NCI-H510A treated with DMSO at 0.1 percent for 48 hours (cell line): ENCODE results near the gene HBD.
"Not testable (repeated sequence)": the region's sequence is repeated elsewhere in the genome, so short reads cannot be mapped to it uniquely, and the experiment has no call there.

Experiments
- DNase-seq: peaks from one replicate; lab custom pipeline; 2025; lab: John Stamatoyannopoulos, UW

The HBD gene

DNA sequence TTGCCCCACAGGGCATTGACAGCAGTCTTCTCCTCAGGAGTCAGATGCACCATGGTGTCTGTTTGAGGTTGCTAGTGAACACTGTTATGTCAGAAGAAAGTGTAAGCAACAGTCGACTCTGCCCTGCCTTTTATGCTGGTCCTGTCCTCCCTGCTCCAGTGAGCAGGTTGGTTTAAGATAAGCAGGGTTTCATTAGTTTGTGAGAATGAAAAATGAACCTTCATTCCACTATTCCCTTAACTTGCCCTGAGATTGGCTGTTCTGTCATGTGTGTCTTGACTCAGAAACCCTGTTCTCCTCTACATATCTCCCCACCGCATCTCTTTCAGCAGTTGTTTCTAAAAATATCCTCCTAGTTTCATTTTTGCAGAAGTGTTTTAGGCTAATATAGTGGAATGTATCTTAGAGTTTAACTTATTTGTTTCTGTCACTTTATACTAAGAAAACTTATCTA, at the start of gene HBD:
TSS of gene HBD (minus strand) at position 103 of the 454 bp plus-strand sequence. CDS start at position 53, 50 bp downstream.
- no peak for DNase-seq

DNA sequence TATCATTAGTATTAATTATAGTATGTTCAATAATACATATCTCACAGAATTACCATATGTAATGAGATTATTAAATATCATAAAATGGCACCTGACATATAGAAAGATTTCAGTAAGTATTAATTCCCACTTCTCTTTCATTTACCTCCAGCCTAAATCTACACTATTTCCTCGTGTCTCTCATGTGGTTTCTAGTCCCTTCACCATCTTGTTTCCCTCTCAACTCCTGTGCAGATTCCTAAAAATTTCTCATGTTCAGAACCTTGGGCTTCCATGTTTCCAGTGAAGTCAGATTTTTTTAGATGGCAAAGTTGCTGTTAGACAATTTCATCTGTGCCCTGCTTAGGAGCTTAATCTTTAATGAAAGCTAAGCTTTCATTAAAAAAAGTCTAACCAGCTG, 49.6 kb upstream of the HBD start:
- no peak for DNase-seq

DNA sequence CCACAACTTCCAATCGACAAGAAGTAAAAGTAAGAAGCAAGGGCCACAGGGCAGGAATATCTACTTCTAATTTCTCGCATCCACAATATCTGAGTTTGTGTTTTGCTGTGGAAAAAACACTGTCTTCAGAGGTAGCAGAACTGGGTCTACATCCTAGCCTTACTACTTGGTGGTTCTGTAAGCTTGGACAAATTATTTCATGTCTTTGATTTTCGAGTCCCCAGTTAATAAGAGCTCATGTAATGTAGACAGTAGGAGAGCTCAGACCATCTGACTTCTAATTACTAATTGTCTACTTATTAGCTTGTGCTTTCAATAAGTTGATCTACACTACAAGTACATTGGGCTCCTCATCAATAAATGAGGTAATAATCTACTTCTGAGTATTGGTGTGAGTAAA, 48.8 kb upstream of the HBD start:
- DNase-seq, result no peak

DNA sequence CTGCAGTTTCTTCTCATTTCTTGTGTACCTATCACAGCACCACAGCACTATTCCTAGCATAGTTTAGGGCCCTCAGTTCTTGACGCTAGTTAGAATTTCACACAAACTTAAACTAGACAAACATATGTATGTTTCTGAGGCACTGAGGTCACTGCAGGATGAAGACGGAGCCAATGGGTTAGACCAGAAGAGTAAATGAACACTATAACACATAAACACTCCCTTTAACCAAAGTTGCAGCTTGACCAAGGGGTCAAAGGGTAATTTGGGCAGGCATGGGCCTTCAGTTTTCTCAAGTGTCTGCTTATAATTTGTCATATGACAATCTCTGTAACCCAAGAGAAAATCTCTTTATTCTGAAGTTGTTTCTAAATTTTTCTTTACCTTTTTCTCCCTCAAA, 48.3 kb upstream of the HBD start:
- no peak for DNase-seq

DNA sequence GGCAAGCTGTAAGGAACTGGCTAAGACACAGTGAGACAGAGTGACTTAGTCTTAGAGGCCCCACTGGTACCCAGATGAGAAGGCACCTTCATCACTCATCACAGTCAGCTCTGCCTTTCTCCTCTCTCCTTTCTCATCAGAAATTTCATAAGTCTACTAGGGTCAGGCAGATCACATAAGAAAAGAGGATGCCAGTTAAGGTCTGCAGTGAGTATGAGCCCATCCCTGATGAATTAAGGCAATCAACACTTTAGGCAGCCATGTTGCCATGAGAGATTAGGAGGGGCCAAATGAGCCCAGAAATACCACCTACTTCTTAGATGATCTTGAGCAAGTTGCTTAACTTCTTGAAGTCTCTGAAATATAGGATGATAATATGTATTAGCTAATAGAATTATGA, 47.3 kb upstream of the HBD start:
- no peak for DNase-seq

DNA sequence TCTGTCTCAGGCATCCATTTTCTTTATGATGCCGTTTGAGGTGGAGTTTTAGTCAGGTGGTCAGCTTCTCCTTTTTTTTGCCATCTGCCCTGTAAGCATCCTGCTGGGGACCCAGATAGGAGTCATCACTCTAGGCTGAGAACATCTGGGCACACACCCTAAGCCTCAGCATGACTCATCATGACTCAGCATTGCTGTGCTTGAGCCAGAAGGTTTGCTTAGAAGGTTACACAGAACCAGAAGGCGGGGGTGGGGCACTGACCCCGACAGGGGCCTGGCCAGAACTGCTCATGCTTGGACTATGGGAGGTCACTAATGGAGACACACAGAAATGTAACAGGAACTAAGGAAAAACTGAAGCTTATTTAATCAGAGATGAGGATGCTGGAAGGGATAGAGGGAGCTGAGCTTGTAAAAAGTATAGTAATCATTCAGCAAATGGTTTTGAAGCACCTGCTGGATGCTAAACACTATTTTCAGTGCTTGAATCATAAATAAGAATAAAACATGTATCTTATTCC, 46.4 kb upstream of the HBD start:
- peak; percentile 24 for DNase-seq

DNA sequence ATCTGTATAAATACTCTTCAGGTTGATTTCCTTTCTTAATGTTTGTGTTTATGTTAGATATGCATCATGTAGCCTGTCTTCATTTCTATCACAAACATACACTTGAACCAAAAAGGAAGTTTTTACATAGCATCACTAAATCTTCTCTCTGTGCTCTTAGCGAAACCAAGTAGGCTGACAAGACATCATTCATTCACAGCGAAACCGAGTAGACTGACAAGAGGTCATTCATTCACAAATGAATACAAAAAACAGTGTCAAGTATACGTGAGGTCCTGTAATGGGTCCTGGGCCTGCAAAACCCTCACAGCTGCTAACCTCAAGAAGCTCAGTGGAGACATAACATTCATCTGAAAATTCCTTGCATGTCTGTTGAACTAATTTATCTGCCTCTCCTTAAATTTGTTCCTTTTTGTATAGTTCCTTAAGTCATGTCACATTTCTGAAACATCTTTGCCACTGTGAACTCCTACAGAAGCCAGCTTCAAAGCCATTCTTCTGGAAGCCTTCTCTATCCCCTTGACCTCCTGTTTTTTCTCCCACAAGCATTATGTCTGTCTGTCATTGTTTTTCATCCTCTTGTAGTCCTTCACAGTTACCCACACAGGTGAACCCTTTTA, 45.3 kb upstream of the HBD start:
- DNase-seq, result no peak

DNA sequence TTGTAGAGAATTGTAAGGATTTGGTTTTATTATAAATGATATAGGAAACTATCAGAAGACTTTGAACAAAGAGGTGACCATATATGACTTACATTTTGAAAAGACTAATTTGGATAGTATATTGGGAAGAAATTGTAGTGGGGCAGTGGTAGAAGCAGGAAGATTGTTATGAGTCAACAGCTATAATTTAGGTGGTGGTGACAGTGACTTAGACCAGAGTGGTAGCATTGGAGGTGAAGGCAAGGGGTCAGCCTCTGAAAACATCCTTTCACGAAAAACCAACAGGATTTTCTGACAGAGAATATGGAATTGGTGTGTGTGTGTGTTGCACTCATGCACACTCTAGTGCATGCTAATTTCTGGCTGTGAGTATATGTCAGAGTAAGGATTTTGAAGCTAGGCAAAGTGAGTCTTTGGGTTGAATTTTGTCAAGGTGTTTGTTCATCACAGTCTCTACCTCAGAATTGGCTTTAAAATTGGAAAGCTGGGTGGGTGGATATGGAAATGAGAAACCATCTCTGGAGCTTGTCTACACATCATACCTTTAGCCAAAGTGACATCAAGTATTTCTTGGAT, 43.6 kb upstream of the HBD start:
- no peak for DNase-seq

DNA sequence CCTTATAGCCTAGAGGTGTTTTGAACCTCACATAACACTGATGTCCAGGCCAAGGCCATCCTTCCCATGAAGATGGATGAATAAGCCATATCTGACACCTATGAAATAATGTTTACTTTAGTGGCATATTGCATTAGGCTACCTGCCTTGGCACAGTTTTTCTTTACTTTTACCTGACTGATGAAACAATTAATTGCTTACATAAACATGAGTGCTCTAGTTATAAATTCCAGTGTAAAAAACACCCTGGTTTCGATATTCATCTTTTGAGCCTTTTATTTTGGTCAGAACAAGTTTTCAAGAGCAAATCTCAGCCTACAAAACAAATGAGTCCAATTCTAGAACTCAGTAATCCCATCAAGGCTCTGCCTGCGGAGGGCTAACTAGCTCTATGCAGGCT, 42.4 kb upstream of the HBD start:
- DNase-seq, result no peak

DNA sequence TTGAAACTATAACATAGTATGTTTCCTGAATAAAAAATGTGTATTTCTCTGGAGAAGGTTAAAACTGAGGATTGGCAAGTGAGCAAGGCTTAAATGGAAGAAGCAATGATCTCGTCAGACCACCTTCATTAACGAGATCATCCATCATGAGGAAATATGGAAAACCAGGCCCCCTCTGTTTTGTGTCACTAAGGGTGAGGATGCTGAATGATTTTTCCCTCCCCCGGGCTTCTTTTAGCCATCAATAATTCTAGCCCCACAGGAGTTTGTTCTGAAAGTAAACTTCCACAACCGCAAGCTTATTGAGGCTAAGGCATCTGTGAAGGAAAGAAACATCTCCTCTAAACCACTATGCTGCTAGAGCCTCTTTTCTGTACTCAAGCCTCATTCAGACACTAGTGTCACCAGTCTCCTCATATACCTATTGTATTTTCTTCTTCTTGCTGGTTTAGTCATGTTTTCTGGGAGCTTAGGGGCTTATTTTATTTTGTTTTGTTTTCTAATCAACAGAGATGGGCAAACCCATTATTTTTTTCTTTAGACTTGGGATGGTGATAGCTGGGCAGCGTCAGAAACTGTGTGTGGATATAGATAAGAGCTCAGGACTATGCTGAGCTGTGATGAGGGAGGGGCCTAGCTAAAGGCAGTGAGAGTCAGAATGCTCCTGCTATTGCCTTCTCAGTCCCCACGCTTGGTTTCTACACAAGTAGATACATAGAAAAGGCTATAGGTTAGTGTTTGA, 41.3 kb upstream of the HBD start:
- DNase-seq, result no peak

DNA sequence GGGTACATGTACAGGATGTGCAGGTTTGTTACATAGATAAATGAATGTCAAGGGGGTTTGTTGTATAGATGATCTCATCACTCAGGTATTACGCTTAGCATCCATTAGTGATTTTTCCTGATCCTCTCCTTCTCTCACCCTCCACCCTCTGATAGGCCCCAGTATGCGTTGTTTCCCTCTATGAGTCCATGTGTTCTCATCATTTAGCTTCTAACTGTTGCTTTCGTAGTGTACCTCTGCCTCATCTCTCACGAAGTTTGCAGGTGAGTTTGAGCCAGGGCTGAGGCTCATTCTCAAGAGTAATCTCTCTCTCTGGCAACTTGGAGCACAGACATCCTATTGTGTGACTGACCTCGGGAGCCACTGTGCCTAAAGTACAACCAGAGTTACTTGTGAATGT, 40.1 kb upstream of the HBD start:
- DNase-seq, result no peak

DNA sequence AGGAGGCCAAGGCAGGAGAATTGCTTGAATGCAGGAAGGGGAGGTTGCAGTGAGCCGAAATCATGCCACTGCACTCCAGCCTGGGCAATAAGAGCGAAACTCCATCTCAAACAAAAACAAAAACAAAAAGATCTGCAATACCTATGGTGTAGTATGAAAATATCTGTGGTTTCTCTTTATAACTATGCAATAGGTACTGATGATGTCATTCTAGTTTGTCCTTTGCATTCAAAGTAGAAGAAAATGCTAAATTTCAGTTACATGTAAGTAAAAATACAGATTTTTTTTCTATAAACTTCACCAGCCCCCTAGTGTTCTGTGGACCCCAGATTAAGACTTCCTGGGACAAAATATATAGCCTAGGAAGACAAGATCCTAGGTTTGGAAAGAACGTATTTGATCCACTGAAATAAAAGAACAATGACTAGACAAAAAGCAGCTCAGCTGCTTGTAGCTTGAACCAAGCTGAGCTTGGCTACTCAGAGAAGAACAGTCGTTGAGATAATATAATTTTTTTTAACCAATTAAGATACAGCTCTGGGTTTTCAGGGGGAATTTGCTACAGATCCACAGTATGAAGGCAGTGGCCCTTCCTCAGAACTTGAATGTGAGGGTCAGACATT, 38.2 kb upstream of the HBD start:
- DNase-seq, result no peak

DNA sequence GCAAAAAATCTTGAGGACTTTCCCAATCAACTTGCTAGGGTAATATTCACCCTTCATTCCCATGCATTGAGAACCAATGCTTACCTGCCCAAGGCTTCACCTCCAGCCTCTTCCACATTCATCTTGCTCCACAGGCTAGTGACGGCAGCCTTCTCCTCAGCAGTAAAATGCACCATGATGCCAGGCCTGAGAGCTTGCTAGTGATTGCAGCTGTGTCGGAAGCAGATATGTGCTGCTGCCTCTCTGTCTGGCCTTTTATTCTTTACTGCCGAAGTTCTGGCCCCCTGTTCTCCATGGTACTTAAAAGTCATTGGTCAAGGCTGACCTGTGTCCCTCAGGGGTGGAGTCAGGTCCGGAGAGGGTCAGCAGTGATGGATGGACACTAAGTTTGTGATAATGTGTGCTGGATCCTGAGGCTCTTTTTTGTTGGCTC, 35.4 kb upstream of the HBD start, which contains the start of gene HBE1:
TSS of gene HBE1 (minus strand) at position 231 of the 433 bp plus-strand sequence. CDS start at position 176, 55 bp downstream.
- DNase-seq, result no peak

DNA sequence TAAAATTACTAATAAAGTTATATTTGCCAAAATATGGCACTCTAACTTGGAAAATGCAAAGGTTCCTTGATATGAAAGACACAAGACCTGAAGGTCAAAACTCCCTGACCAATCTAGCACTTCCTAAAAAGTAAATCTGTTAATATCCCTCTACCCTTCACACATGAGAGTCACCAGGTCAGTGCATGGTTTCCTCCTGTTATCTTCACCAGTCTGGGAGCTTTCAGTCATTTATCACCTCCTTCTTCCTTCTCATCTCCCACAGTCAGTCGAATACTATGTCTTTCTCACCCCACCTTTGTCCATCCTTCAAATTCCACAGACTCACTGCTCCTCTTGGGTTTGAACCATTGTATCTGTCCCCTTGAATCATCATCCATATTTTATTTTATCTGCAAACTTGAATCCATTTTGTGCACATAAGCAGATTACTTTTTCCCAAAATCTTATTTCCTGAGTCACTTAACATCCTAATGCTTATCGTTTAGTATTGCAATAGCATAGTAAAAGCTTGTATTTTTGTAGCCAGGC, 32.8 kb upstream of the HBD start:
- no peak for DNase-seq

DNA sequence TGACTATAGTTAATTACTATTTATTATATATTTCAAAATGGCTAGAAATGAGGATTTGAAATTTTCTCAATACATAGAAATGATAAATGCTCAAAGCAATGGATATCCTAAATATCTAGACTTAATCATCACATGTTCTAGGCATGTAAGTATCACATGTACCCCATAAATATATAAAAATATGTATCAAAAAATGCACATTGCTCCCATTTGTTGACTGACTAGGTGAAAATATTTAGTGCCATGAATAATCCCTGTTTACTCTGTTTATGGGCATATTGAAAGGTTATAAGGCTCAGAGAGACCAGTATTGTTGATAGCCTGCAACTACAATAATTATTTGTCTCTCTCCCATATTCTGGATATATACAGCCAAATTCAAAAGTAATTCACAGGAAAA, 32.3 kb upstream of the HBD start:
- DNase-seq, result no peak

DNA sequence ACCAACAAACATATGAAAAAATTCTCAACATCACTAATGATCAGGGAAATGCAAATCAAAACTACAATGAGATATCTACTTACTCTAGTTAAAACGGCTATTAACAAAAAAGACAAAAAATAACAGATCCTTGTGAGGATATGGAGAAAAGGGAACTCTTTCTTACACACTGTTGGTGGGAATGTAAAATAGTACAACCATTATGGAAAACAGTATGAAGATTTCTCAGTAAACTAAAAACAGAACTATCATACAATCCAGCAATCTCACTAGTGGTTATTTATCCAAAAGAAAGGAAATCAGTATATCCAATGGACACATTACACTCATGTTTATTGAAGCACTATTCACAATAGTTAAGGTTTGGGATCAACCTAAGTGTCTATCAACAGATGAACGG, 31.5 kb upstream of the HBD start:
- no peak for DNase-seq

DNA sequence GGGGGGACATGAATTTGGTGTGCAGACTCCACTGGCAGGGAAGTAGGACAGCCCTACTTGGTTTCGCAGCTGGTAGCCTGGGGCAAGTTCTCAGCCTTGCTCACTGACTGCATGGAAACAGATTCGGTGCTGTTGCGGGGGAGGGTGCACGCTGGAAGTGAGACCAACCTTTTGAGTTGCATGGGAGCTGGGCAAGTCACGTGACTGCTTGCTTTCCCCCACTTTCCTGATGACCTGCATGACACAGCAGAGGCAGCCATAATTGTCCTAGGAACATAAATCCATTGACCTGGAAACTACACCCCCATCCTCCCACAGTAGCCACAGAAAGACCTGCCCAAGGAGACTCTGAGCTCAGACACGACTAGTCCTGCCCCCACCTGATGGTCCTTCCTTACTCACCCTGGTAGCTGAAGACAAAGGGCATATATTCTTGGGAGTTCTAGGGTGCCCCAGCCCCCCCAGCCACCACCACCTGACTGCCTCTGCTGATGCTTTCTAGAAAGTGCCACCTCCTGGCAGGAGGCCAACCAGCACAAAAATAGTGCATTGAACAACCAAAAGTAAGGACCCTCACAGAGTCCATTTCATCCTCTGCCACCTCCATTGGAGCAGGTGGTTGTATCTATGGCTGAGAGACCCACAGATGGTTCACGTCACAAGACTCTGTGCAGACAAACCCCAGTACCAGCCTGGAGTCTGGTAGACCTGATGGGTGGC, 24.4 kb upstream of the HBD start:
- DNase-seq, result no peak

DNA sequence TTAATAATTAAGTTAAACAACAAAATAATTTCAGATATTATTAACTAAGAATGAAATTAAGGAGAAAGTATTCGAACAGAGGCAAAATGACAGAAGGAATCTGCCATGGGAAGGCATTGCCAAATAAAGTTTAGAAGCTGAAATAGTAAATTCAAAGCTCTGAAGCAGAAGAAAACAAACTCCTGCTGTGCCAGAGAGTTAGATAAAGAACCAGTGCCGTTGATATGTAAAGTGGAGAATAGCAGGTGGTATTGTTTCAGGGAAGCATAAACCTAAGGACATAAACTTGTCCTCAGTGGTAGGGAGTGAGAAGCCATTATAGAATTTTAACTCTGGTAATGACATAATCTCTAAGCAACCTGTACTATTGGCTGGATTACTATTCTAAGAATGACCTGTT, 23.0 kb upstream of the HBD start:
- DNase-seq, result no peak

DNA sequence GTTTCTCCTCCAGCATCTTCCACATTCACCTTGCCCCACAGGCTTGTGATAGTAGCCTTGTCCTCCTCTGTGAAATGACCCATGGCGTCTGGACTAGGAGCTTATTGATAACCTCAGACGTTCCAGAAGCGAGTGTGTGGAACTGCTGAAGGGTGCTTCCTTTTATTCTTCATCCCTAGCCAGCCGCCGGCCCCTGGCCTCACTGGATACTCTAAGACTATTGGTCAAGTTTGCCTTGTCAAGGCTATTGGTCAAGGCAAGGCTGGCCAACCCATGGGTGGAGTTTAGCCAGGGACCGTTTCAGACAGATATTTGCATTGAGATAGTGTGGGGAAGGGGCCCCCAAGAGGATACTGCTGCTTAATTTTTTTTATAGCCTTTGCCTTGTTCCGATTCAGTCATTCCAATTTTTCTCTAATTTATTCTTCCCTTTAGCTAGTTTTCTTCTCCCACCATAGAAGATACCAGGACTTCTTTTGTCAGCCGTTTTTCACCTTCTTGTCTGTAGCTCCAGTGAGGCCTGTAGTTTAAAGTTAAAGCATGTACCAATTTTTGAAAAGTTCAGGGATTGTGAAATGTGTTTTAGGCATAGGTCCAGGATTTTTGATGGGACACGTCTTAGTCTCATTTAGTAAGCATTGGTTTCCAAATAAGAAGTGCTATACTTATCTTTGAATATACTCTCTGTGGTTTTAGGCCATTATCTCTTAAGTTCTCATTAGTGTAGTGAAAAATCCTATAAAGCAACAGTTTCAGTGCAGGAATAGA, 20.5 kb upstream of the HBD start, which contains the start of gene HBG2:
TSS of gene HBG2 (minus strand) at position 136 of the 768 bp plus-strand sequence. CDS start at position 83, 53 bp downstream.
- not testable (repeated sequence) for DNase-seq

DNA sequence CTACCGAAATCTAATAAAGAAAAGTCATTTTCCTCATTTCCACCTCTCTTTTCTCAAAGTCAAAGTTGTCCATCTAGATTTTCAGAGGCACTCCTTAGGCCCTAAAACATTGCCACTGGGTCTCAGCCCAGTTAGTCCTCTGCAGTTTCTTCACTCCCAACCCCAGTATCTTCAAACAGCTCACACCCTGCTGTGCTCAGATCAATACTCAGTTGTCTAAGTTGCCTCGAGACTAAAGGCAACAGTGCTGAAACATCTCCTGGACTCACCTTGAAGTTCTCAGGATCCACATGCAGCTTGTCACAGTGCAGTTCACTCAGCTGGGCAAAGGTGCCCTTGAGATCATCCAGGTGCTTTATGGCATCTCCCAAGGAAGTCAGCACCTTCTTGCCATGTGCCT, 19.7 kb upstream of the HBD start:
- not testable (repeated sequence) for DNase-seq

DNA sequence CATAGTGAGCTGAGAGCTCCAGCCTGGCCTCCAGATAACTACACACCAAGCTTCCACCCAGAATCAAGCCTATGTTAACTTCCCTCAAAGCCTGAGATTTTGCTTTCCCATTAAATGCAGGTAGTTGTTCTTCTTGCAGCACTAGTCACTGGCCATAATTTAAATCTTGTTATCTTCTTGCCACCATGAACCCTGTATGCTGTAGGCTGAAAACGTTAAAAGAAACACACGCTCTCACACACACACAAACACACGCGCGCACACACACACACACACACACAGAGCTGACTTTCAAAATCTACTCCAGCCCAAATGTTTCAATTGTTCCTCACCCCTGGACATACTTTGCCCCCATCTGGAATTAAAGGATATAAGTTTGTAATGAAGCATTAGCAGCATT, 19.2 kb upstream of the HBD start:
- DNase-seq, result not testable (repeated sequence)
